Activated effector memory CD4-positive, alpha-beta T cell treated with anti-CD3 and anti-CD28 coated beads, Interleukin-2, amount 50 U/mL, for 16 hours (primary cell): ENCODE data around the gene CEP20.
"Not testable (repeated sequence)": the region's sequence is repeated elsewhere in the genome, so short reads cannot be mapped to it uniquely, and the experiment has no call there.

Source experiments
- DNase-seq: peaks from one replicate; pipeline ENCODE4 v3.0.0-alpha.2; 2020

Gene CEP20, protein sequence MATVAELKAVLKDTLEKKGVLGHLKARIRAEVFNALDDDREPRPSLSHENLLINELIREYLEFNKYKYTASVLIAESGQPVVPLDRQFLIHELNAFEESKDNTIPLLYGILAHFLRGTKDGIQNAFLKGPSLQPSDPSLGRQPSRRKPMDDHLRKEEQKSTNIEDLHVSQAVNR

DNA sequence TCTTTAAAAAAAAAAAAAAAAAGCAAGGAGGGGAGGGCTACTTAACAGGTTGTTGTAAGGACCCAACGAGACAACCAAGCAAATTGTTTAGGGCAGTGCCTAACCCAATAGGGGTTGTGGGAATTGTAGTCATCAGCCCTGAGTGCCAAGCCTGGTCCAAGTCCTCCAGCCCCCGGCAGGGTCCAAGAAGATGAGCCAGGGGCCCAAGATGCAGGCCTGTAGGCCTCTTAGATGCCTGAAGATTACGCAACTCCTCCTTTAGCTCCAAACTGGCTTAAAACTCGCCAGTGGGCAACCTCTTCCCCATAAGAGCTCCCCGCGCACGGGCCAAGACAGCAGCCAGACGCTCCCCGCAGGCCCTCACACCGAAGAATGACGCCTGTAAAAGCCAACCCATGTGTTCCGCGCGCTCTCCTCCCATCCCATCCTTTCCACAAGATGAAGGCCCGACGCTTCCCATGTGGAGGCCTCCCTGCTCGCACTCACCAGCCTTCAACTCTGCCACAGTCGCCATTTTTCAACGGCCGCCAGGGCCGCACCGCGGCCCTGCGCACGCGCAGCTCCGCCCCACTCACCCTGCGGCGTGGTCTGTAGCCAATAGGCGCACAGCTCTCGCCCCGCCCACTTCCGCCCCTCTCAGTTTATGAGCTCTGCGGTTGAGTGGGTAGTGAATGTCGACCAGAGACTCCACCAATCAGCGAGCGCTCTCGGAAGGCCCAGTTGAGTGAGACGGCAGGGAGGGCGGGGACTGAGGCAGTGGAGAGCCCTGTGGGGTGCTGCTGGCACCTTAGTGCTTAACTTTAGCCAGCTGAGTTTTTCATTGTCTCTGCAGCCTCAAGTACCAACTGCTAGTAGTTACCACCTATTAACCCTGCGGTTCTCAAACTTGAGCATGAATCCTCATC lies at the start of gene CEP20:
CEP20 (minus strand) TSS at position 532 of the 905 bp plus-strand sequence; CDS start at position 514, 18 bp downstream.
- peak; percentile 100 for DNase-seq

DNA sequence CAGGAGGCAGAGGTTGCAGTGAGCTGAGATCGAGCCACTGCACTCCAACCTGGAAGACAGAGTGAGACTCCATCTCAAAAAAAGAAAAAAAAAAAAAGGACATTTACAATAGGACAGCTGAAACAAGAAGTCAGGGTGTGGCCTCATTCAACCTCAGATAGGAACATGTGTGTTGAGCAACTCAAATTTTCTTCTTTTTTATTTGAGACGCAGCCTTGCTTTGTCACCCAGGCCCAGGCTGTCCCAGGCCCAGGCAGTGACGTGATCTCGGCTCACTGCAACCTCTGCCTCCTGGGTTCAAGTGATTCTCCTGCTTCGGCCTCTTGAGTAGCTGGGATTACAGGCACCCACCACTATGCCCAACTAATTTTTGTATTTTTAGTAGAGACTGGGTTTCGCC lies 48.4 kb upstream of the CEP20 start:
- DNase-seq = peak; percentile 10

DNA sequence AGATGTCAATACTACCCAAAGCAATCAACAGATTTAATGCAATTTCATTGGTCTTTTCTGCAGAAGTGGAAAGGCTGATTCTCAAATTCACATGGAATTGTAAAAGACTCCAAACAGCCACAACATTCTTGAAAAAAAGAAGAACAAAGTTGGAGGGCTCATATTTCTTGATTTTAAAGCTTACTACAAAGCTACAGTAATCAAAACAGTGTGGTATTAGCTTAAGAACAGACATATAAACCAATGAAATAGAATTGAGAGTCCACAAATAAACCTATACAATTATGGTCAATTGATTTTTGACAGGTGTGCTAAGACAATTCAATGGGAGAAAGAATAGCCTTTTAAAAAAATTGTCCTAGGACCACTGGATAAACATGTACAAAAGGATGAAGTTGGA lies 46.6 kb upstream of the CEP20 start:
- DNase-seq = no peak

DNA sequence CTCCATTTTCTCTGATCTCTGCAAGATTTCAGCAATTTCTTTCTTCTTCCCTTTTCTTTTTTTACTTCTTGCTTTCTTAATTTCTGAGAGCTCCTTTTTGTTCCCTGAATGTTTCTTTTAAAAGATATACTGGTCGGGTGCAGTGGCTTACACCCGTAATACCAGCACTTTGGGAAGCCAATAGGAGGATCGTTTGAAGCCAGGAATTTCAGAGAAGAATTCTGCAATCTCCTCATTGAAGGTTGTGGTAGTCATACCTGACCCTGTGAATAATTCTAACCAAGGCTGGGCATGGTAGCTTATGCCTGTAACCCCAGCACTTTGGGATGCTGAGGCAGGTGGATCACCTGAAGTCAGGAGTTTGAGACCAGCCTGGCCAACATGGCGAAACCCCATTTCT lies 45.4 kb upstream of the CEP20 start:
- no peak for DNase-seq

DNA sequence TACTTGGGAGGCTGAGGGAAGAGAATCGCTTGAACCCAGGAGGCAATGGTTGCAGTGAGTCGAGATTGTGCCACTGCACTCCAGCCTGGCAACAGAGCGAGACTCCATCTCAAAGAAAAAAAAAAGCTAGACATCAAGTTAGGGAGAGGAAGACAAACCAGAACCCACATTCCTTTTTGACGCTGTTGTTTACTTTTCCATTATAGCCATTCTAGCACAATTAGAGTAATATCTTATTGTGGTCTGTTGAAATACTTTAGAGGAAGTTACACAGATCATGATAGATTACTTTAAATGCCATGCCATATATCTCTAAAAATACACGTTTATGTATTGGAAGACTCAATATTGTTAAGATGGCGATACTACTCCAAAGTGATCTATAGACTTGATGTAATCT lies 44.5 kb upstream of the CEP20 start:
- DNase-seq = no peak

DNA sequence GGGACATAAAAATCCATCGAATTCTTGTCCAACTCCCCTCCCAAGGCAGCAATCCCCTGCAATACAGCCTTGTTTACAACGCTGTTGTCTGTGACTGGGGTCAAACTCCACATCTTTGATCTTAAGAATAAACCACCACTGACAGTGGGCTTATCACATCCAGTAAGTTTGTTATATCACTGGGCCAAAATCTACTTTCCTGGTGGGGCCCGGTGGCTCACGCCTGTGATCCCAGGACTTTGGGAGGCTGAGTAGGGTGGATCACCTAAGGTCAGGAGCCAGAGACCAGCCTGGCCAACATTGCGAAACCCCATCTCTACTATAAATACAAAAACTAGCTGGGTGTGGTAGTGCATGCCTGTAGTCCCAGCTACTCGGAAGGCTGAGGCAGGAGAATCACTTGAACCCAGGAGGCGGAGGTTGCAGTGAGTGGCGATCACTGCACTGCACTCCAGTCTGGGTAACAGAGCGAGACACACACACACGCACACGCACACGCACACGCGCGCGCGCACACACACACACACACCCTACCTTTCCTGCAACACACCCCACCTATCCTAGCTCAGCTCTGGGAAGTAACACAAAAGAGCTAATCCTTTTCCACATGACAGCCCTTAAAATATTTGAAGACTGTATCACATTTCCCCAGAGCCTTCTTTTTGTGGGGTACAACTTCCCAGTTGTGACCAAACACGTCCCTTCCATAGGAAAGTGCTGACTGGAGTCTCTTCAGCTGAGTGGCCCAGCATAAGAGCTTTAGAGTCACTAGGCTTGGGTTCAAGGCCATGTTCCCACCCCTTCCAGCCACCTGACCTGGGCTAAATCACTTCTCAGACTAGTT lies 40.1 kb upstream of the CEP20 start:
- DNase-seq = peak; percentile 36

DNA sequence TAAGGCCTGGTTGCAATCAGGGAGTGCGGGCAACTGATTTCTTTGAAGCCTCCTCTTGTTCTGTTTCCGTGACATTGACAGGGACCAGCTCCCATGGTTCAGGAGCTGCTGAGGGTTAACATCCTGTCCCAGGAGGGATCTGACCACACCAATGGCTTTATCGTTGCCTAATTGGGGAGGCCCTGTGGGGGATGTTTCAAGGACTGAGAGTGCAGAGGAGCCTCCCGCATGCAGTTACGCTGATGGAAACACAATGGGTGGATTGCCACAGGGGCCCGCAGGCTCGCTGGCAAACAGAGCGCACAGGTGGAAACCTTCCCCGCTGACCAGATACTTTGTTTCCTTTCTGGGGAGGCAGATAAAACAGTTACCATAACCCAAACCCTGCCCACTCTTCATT lies 37.2 kb upstream of the CEP20 start:
- DNase-seq = peak; percentile 36

DNA sequence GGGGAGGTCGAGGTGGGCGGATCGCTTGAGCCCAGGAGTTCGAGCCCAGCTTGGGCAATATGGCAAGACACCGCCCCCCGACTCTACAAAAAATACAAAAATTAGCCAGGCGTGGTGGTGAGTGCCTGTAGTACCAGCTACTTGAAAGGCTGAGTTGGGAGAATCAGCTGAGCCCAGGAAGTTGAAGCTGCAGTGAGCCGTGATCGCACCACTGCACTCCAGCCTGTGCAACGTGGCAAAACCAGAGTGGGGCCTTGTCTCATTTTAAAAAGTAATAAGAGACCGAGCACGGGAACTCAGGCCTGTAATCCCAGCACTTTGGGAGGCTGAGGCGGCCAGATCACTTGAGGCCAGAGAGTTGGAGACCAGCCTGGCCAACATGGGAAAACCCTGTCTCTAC lies 36.6 kb upstream of the CEP20 start:
- peak; percentile 37 for DNase-seq

DNA sequence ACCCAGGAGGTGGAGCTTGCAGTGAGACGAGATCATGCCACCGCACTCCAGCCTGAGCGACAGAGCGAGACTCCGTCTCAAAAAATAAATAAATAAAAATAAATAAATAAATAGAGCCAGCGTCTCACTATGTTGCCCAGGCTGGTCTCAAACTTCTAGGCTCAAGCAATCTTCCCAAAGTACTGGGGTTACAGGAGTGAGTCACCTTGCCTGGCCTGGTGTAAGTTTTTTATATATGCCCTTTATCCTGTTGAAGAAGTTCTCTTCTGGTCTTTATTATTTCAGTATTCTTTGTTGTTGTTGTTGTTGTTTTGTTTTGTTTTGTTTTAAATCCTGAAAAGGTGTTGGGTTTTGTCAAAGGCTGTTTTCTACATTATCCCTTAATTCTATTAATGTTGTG lies 30.9 kb upstream of the CEP20 start:
- no peak for DNase-seq

DNA sequence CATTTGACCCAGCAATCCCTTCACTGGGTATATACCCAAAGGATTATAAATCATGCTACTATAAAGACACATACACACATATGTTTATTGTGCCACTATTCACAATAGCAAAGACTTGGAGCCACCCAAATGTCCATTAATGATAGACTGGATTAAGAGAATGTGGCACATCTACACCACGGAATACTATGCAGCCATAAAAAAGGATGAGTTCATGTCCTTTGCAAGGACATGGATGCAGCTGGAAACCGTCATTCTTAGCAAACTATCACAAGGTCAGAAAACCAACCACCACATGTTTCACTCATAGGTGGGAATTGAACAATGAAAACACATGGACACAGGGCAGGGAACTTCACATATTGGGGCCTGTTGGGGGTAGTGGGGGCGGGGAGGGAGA lies 29.9 kb upstream of the CEP20 start:
- not testable (repeated sequence) for DNase-seq

DNA sequence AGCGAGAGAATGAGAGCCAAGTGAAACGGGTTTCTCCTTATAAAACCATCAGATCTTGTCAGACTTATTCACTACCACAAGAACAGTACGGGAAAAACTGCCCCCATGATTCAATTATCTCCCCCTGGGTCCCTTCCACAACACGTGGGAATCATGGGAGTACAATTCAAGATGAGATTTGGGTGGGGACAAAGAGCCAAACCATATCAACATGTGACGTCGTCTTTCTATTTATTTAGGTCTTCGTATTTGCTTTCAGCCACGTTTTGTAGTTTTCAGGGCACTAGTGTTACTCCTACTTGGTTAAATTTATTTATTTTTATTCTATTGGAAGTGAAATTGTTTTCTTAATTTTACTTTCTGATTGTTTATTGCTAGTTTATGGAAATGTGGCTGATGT lies 27.9 kb upstream of the CEP20 start:
- no peak for DNase-seq

DNA sequence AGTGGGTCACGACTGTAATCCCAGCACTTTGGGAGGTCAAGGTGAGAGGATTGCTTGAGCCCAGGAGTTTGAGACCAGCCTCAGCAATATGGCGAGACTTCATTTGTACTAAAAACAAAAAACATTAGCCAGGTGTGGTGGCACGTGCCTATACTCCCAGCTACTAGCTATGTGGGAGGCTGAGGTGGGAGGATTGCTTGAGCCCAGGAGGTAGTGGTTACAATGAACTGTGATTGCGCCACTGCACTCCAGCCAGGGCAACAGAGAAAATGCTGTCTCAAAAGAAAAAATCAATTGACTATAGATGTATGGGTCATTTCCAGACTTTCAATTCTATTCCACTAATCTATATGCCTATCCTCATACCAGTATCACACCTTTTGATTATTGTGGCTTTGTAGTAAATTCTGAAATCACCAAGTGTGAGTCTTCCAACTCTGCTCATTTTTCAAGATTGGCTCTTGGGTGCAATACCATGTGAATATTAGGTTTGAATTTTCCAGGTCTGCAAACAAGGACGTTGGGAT lies 27.2 kb upstream of the CEP20 start:
- peak; percentile 37 for DNase-seq

DNA sequence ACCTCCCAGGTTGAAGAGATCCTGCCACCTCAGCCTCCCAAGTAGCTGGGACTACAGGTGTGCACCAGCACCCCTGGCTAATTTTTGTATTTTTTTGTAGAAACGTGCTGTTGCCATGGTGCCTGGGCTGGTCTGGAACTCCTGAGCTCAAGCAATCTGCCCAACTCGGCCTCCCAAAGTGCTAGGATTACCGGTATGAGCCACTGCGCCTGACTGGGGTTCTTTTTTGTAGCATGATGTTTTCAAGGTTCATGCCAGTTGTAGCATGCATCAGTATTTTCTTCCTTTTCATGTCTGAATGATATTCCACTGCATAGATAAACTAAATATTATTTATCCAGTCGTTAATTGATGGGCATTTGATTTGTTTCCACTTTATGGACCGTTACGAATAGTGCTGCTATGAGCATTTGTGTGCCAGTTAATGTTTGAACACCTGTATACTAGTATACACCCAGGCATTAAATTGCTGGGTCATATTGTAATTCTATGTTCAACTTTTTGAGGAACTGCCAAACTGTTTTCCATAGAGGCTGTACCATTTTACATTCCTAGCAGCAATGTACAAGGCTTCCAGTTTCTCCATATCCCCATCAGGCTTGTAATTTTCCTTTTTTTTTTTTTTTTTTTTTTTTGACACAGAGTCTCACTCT lies 24.8 kb upstream of the CEP20 start:
- DNase-seq = peak; percentile 42

DNA sequence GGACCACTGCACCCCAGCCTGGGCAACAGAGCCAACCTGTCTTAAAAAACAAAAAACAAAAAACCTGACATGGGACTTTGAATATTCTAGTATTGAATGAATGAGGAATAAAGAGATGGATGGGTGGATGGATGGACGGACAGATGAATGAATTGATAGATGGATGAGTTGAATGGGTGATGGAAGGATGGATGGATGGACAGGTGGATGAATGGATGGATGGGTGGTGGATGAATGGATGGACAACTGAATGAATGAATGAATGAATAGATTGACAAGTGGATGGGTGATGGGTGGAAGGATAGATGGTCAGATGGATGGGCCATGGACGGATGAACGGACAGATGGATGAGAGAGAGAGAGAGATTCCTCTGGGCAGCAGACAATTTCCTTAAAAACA lies 22.8 kb upstream of the CEP20 start:
- DNase-seq = peak; percentile 3

DNA sequence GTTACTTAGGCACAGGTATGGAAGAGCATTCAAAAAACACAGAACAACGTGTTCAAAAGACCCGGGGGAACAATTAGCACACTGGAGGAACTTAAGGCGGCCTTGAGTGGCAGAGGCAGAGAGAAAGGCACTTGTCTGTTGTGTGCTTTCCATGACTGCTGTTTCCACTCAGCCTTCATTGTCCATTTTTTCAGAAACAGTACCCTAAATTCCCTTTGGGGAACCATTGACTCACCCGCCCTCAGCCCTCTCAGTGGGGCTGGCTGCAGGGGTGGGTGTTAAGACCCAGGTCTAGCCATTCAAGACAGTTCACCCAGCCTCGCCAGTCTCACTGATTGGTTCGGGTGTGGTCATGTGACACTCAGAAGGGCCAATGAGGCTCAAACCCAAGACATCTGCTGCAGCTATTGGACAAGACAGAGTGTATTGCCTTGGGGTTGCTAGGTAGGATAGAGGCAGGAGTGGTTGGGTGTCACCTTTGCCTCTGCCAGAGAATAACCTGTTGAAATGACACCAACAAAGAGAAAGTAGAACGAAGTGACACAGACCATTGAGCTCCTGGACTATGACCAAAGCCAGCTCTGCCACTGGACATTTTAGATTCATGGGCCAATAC lies 19.6 kb upstream of the CEP20 start:
- DNase-seq = peak; percentile 69

DNA sequence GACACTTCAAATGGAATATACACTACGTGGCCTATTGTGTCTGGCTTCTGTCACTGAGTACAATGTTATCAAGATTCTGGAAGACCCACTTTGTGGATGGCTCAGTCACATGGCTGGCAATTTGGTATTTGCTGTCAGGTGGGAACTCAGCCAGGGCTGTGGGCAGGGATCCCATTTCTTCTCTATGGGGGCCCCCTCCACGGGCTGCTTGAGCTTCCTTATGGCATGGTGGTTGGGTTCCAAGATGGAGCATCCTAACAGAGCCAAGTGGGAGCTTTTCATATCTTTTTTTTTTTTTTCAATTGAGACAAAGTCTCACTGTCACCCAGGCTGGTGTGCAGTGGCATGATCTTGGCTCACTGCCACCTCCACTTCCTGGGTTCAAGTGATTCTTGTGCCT lies 18.0 kb upstream of the CEP20 start:
- DNase-seq = peak; percentile 25

DNA sequence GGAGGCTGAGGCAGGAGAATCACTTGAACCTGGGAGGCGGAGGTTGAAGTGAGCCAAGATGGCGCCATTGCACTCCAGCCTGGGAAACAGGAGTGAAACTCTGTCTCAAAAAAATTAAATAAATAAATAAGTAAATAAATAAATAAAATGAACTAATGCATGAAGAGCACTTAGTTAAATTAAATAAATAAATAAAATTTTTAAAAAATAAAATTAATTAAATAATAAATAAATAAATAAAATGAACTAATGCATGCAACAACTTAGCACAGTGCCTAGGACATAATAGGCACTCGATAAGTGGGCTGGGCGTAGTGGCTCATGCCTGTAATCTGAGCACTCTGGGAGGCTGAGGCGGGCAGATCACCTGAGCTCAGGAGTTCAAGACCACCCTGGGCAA lies 15.6 kb upstream of the CEP20 start:
- peak; percentile 19 for DNase-seq

DNA sequence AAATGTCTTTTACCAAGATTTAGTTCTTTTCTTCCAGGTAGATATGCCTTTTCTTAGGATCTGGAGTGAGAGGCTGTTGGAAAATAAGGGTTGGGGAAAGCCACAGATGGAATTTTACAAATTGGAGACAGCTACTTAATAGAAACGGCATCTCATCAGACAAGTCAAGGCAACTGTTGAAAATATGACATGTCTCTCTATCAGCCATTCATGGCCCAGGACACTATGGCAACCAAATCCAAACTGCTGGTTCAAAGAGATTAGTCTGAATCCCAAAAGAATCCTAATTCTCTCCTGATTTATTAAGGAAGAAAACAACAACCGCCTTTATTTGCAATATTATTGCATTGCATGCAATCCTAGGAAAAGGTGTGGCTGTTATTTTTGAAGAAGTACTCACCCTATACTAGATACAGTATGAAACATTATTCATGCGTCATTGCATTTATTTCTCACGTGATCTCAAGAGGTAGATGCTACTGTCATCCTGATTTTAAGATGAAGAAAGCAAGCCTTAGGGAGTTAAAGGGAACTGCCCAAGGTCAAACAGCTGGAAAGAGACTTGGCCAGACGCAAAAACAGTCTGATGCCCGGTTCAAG lies 12.6 kb upstream of the CEP20 start:
- DNase-seq = no peak

DNA sequence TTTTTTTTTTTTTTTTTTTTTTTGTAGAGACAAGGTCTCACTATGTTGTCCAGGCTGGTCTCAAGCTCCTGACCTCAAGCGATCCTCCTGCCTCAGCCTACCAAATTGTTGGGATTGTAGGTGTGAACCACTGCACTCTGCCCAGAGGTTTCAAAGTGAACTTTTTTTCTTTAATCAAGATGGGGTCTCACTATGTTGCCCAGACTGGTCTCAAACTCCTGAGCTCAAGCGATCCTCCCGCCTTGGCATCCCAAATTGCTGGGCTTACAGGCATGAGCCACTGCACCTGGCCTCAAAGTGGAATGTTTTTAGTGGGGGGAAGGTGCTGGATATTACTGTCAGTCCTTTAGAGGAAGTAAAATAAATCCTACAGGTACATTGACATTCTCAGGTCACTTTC lies 12.0 kb upstream of the CEP20 start:
- no peak for DNase-seq

DNA sequence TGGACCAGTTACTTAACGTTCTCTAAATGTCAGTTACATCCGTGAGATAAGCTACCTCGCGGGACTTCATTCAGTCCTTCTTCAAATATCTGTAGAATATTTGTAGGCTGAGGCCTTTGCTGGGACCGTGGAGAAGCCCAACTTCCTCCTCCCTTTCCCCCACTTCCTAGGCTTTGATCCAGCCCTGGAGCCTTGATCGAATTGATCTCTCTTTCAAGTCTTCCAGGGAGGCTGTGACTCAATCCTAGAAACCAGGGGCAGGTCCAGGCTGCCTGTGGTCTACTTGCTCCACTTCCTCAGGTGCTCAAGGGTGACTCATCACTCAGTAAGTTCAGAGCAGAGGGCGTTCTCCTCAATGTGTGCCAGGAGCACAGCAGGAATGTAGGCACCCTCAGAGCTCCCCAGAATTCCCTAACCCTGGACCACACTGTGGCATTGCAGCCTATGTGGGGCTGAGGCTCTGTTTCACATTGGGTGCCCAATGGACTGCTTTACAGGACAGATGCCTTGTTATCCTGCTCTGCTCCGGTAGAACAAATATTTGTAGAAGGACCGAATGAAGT lies 11.2 kb upstream of the CEP20 start:
- peak; percentile 74 for DNase-seq

DNA sequence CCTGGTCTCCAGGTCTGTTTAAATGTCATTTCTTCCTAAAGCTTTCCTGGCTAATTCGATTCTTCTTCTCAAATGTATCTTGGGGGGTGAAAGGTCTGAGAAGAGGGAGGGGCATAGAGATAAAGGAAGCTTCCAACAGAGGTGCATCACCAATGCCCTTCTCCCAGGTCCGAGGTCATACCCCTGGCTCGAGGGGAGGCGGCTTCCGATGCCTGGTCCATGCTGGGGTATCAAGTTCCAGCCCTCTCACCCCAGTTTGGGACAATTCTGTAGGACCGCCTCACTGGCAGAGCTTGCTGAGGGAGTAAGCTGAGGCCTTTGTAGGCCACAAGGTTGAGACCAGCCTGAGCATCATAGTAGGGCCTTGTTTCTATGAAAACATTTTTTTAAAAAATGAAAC lies 10.3 kb upstream of the CEP20 start:
- DNase-seq = no peak

DNA sequence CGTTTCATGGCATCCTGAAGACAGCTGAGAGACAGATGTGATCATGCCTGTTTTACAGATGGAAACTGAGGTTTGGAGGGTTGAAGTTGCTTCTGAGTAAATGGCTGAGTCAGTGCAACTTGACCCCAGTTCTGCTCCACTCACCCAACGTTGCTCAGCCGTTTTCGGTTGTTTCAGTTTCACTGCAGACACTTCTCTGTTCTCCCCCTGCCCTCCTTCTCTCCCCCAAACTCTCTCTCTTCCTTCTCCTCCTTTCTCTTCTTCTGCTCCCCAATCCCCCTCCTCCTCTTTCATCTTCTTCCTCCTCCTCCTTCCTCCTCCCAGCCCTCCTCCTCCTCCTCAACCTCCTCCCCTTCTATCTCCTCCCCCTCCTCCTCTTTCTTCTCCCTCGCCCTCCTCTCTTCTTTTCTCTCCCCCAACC lies 9.4 kb upstream of the CEP20 start:
- DNase-seq = peak; percentile 72
